GM12878 (cell line): ENCODE results near the gene ARAP3. TPM values are rescaled to one million over a fixed set of nuclear protein-coding genes. Genes with fewer than 3 reads are reported as not detected.

ENCODE experiments used
- ATAC-seq: fragments of 200-7000 bp; cut with Tn5 transposase; 3 replicates; pipeline ENCODE4 v1.9.1; 2020; ENCODE audit warnings: mild to moderate bottlenecking, moderate library complexity
- BruUV-seq: library from RNA; stranded (reverse); fragments of 400-500 nt; replicated peaks from 2 replicates; lab custom pipeline; 2021; lab: Mats Ljungman, UMichigan
- CTCF ChIA-PET: fragments of 300-600 bp; sonication (Branson Sonifier 250); formaldehyde crosslinking; extraction: SDS; loops from one replicate; lab custom pipeline; 2021; ENCODE audit warnings: inconsistent platforms; lab: Yijun Ruan, JAX
- POLR2A ChIA-PET: fragments of 350-600 bp; formaldehyde crosslinking; extraction: SDS; loops from one replicate; lab custom pipeline; 2021; ENCODE audit warnings: inconsistent platforms; lab: Charles Lee
- RAD21 ChIA-PET: fragments of 300-600 bp; sonication (Branson Sonifier 250); formaldehyde crosslinking; loops from one replicate; lab custom pipeline; 2023; ENCODE audit warnings: antibody characterized with exemption; ENCODE audit not compliant: unreplicated experiment; lab: Charles Lee
- SMC1A ChIA-PET: fragments of 300-600 bp; sonication (Branson Sonifier 250); formaldehyde crosslinking; loops from one replicate; lab custom pipeline; 2023; ENCODE audit not compliant: unreplicated experiment, uncharacterized antibody; lab: Charles Lee
- DNase-seq: peaks from one replicate; pipeline ENCODE4 v3.0.0-alpha.2; 2011; ENCODE audit warnings: low read depth, low spot score
- FAIRE-seq: peaks from 3 replicates; lab custom pipeline; 2011; peaks lifted over from hg19 to GRCh38; lab: Jason Lieb, UNC
- H2AFZ ChIP-seq: 2 replicates; pipeline ENCODE4 v1.6.0; 2011; ENCODE audit warnings: low read depth, low read length, control low read depth; ENCODE audit not compliant: control insufficient read depth
- H3K27ac ChIP-seq: 2 replicates; pipeline ENCODE4 v1.5.1; 2011; ENCODE audit warnings: control low read depth; ENCODE audit not compliant: control insufficient read depth, insufficient read depth
- H3K27me3 ChIP-seq, 2 experiments: replicated peaks in 1 of 2; 2 replicates each; pipeline versions ENCODE4 v1.6.0 to v1.6.1; 2011; ENCODE audit warnings: low read length in 1 of 2; ENCODE audit not compliant: control insufficient read depth in 2 of 2, insufficient read depth in 2 of 2
- H3K36me3 ChIP-seq, 2 experiments: 2 replicates each; pipeline ENCODE4 v1.5.1; 2011; ENCODE audit warnings: low read length in 1 of 2; ENCODE audit not compliant: control insufficient read depth in 2 of 2, insufficient read depth in 2 of 2
- H3K4me1 ChIP-seq: 2 replicates; pipeline ENCODE4 v1.6.1; 2011; ENCODE audit warnings: mild to moderate bottlenecking, low read length, moderate library complexity, mixed read lengths; ENCODE audit not compliant: control insufficient read depth, insufficient read depth
- H3K4me2 ChIP-seq: 2 replicates; pipeline ENCODE4 v1.6.0; 2011; ENCODE audit warnings: control low read depth; ENCODE audit not compliant: control insufficient read depth, insufficient read depth
- H3K4me3 ChIP-seq: fragments of 200-600 bp; sonication (generic); 2 replicates; pipeline ENCODE4 v1.5.1; 2016
- H3K79me2 ChIP-seq: 2 replicates; pipeline ENCODE4 v1.6.0; 2011; ENCODE audit warnings: low read length; ENCODE audit not compliant: control insufficient read depth, insufficient read depth
- H3K9ac ChIP-seq: 2 replicates; pipeline ENCODE4 v1.8.0; 2011; ENCODE audit warnings: low read length, control low read depth, mixed read lengths; ENCODE audit not compliant: control insufficient read depth, insufficient read depth
- H3K9me3 ChIP-seq: replicated peaks from 3 replicates; pipeline ENCODE4 v1.5.1; 2011; ENCODE audit warnings: mild to moderate bottlenecking, low read length; ENCODE audit not compliant: control insufficient read depth, insufficient read depth
- H4K20me1 ChIP-seq: 2 replicates; pipeline ENCODE4 v1.6.0; 2011; ENCODE audit not compliant: control insufficient read depth, insufficient read depth
- BCLAF1 ChIP-seq: fragments of 450-650 bp; IDR thresholded peaks from 2 replicates; pipeline ENCODE4 v1.6.1; 2017; ENCODE audit warnings: antibody characterized with exemption, mild to moderate bottlenecking, moderate library complexity
- BRCA1 ChIP-seq: IDR thresholded peaks from 2 replicates; pipeline ENCODE4 v1.6.1; 2011; ENCODE audit warnings: low read depth, low read length, improper control_type of control experiment
- CHD2 ChIP-seq: IDR thresholded peaks from 2 replicates; pipeline ENCODE4 v1.6.1; 2011; ENCODE audit warnings: low read depth, low read length, improper control_type of control experiment, borderline replicate concordance
- ESRRA ChIP-seq: IDR thresholded peaks from 2 replicates; pipeline ENCODE4 v1.6.1; 2012; ENCODE audit warnings: mild to moderate bottlenecking, low read length, improper control_type of control experiment
- FOXM1 ChIP-seq: IDR thresholded peaks from 2 replicates; pipeline ENCODE4 v1.6.1; 2012; ENCODE audit warnings: low read depth, mild to moderate bottlenecking, inconsistent platforms, low read length, moderate library complexity
- MEF2A ChIP-seq: IDR thresholded peaks from 2 replicates; pipeline ENCODE4 v1.6.1; 2011; ENCODE audit warnings: low read depth, mild to moderate bottlenecking, low read length, moderate library complexity; ENCODE audit not compliant: insufficient read depth
- MTA2 ChIP-seq: fragments of 450-650 bp; IDR thresholded peaks from 2 replicates; pipeline ENCODE4 v1.6.1; 2016; ENCODE audit warnings: low read depth, mild to moderate bottlenecking, moderate library complexity
- NFIC ChIP-seq: IDR thresholded peaks from 2 replicates; pipeline ENCODE4 v1.6.1; 2012; ENCODE audit warnings: low read depth, mild to moderate bottlenecking, inconsistent platforms, low read length, moderate library complexity
- PAX5 ChIP-seq: IDR thresholded peaks from 2 replicates; pipeline ENCODE4 v1.6.1; 2011; ENCODE audit warnings: low read depth, low read length, borderline replicate concordance
- PBX3 ChIP-seq: IDR thresholded peaks from 2 replicates; pipeline ENCODE4 v1.6.1; 2011; ENCODE audit warnings: mild to moderate bottlenecking, low read depth, low read length, moderate library complexity; ENCODE audit not compliant: insufficient replicate concordance
- POLR2AphosphoS5 ChIP-seq: IDR thresholded peaks from 2 replicates; pipeline ENCODE4 v1.6.1; 2011; ENCODE audit warnings: mild to moderate bottlenecking, low read length, inconsistent platforms
- RAD21 ChIP-seq: IDR thresholded peaks from 2 replicates; pipeline ENCODE4 v1.6.1; 2011; ENCODE audit warnings: mild to moderate bottlenecking, low read depth, low read length, moderate library complexity; ENCODE audit not compliant: insufficient read depth
- REST ChIP-seq: IDR thresholded peaks from 2 replicates; pipeline ENCODE4 v1.6.1; 2012; ENCODE audit warnings: mild to moderate bottlenecking, low read depth, low read length
- SMAD5 ChIP-seq: IDR thresholded peaks from 2 replicates; pipeline ENCODE4 v1.6.1; 2016; ENCODE audit warnings: antibody characterized with exemption, low read depth
- SREBF2 ChIP-seq: IDR thresholded peaks from 2 replicates; pipeline ENCODE4 v1.6.1; 2012; ENCODE audit warnings: mild to moderate bottlenecking, low read length
- ZNF24 ChIP-seq: fragments of 450-650 bp; IDR thresholded peaks from 2 replicates; pipeline ENCODE4 v1.6.1; 2017; ENCODE audit warnings: antibody characterized with exemption, mild to moderate bottlenecking
- ZSCAN29 ChIP-seq: fragments of 450-650 bp; IDR thresholded peaks from 2 replicates; pipeline ENCODE4 v1.6.1; 2017; ENCODE audit warnings: mild to moderate bottlenecking, moderate library complexity
- WGBS: methylation state at CpG from one replicate; pipeline ENCODE4 v1.1.6; 2016; ENCODE audit warnings: low lambda C conversion rate; ENCODE audit not compliant: insufficient replicate concordance, insufficient coverage; ENCODE audit errors: missing lambda C conversion rate; 5-methylcytosine and 5-hydroxymethylcytosine counted together
- in situ Hi-C: fragments of 300-500 bp; cut with MboI; formaldehyde crosslinking; loops from 9 replicates; pipeline ENCODE4 v1.14.3; 2018; ENCODE audit warnings: mixed read lengths
- intact Hi-C: fragments of 100-400 bp; cut with micrococcal nuclease; formaldehyde crosslinking; loops from one replicate; pipeline ENCODE4 v1.14.2; 2022; ENCODE audit not compliant: unreplicated experiment
- polyA plus RNA-seq, 11 experiments: library from polyadenylated mRNA; depleted of rRNA in 4 of 11; unstranded in 6 of 11; stranded (reverse) in 5 of 11; fragments of >200 nt; fragmentation: Nextera tagmentation in 4 of 11; fragmentation: Illumina TruSeq in 1 of 11; extraction: Ambion mirVana in 4 of 11; extraction: Trizol in 1 of 11; gene quantifications; 1 replicate in 1 of 11; 2 replicates in 10 of 11; pipeline versions ENCODE4 v1.2.1 to v1.2.3, GENCODE V29; 2011 to 2016; ENCODE audit warnings: inconsistent platforms in 2 of 11, missing spikeins in 2 of 11, low read depth in 1 of 11
- total RNA-seq, 4 experiments: library from RNA; depleted of rRNA in 3 of 4; stranded (reverse); fragments of >200 nt in 3 of 4; fragmentation: Illumina TruSeq in 1 of 4; extraction: Trizol in 1 of 4; gene quantifications; 2 replicates each; pipeline versions ENCODE4 v1.2.1 to v1.2.3, GENCODE V29; 2013 to 2021

Gene ARAP3
- total and polyA plus RNA-seq, 10 of the 15 experiments (the other 5 are each of a cell fraction or from before 2014, with no cell fraction given), result 0.01 to 0.08 TPM; not detected in 8

GRCh38 chr5:141662028-141662427 is 20.0 kb downstream of the ARAP3 start:
- FAIRE-seq (no peak), ATAC-seq (no peak), DNase-seq (no peak)
- H3K4me2 ChIP-seq, result no peak overlapping the region
- 59% methylated on average over 17 of the region's 17 CpGs for WGBS
- H4K20me1 ChIP-seq, result no peaks in the 10 kb centered on the region
- SMC1A ChIA-PET, result interaction anchor here (1.6 kb wide), 1 partner anchor 70 kb away, joined by 5 read pairs; no protein-coding TSS in a partner anchor
- no TSS peak for BruUV-seq
- H3K4me1 ChIP-seq, result no peaks in the 10 kb centered on the region
- intact Hi-C loops, result loop anchor here (10.0 kb wide), 1 partner anchor 303 kb away; the partner anchor contains the start of gene RNF14
- H3K27me3 ChIP-seq, result no peaks in the 10 kb centered on the region
- no peaks in the 10 kb centered on the region for H3K79me2 ChIP-seq
- in situ Hi-C loops, result no loop called here
- no peak overlapping the region for H2AFZ ChIP-seq
- H3K9me3 ChIP-seq, result no peaks in the 10 kb centered on the region
- H3K27ac ChIP-seq, result no peak overlapping the region
- CTCF ChIA-PET, result no interaction called here
- no peak overlapping the region for H3K4me3 ChIP-seq
- H3K36me3 ChIP-seq, result no peaks in the 10 kb centered on the region
- H3K9ac ChIP-seq, result no peak overlapping the region
- POLR2A ChIA-PET, result no interaction called here
- RAD21 ChIA-PET, result interaction anchor here (1.3 kb wide), 1 partner anchor 30 kb away, joined by 5 read pairs; no protein-coding TSS in a partner anchor
- no peak for TF ChIP-seq BCLAF1
- no peak for TF ChIP-seq SMAD5
- no peak for TF ChIP-seq POLR2AphosphoS5
- no peak for TF ChIP-seq ZSCAN29
- TF ChIP-seq FOXM1, result no peak
- no peak for TF ChIP-seq ESRRA
- TF ChIP-seq RAD21, result no peak
- no peak for TF ChIP-seq NFIC
- no peak for TF ChIP-seq ZNF24
- no peak for TF ChIP-seq PAX5
- no peak for TF ChIP-seq CHD2
- no peak for TF ChIP-seq SREBF2
- no peak for TF ChIP-seq PBX3
- TF ChIP-seq MEF2A, result no peak
- TF ChIP-seq MTA2, result no peak
- TF ChIP-seq REST, result no peak
- no peak for TF ChIP-seq BRCA1
